GM12878 (cell line): ENCODE results near the gene SCN5A. TPM values are rescaled to one million over a fixed set of nuclear protein-coding genes. Genes with fewer than 3 reads are reported as not detected.

ENCODE experiments used
- ATAC-seq: fragments of 200-7000 bp; cut with Tn5 transposase; 3 replicates; pipeline ENCODE4 v1.9.1; 2020; ENCODE audit warnings: mild to moderate bottlenecking, moderate library complexity
- BruUV-seq: library from RNA; stranded (reverse); fragments of 400-500 nt; replicated peaks from 2 replicates; lab custom pipeline; 2021; lab: Mats Ljungman, UMichigan
- CTCF ChIA-PET: fragments of 300-600 bp; sonication (Branson Sonifier 250); formaldehyde crosslinking; extraction: SDS; loops from one replicate; lab custom pipeline; 2021; ENCODE audit warnings: inconsistent platforms; lab: Yijun Ruan, JAX
- POLR2A ChIA-PET: fragments of 350-600 bp; formaldehyde crosslinking; extraction: SDS; loops from one replicate; lab custom pipeline; 2021; ENCODE audit warnings: inconsistent platforms; lab: Charles Lee
- RAD21 ChIA-PET: fragments of 300-600 bp; sonication (Branson Sonifier 250); formaldehyde crosslinking; loops from one replicate; lab custom pipeline; 2023; ENCODE audit warnings: antibody characterized with exemption; ENCODE audit not compliant: unreplicated experiment; lab: Charles Lee
- SMC1A ChIA-PET: fragments of 300-600 bp; sonication (Branson Sonifier 250); formaldehyde crosslinking; loops from one replicate; lab custom pipeline; 2023; ENCODE audit not compliant: unreplicated experiment, uncharacterized antibody; lab: Charles Lee
- DNase-seq: peaks from one replicate; pipeline ENCODE4 v3.0.0-alpha.2; 2011; ENCODE audit warnings: low read depth, low spot score
- FAIRE-seq: peaks from 3 replicates; lab custom pipeline; 2011; peaks lifted over from hg19 to GRCh38; lab: Jason Lieb, UNC
- H2AFZ ChIP-seq: 2 replicates; pipeline ENCODE4 v1.6.0; 2011; ENCODE audit warnings: low read depth, low read length, control low read depth; ENCODE audit not compliant: control insufficient read depth
- H3K27ac ChIP-seq: 2 replicates; pipeline ENCODE4 v1.5.1; 2011; ENCODE audit warnings: control low read depth; ENCODE audit not compliant: control insufficient read depth, insufficient read depth
- H3K27me3 ChIP-seq, 2 experiments: replicated peaks in 1 of 2; 2 replicates each; pipeline versions ENCODE4 v1.6.0 to v1.6.1; 2011; ENCODE audit warnings: low read length in 1 of 2; ENCODE audit not compliant: control insufficient read depth in 2 of 2, insufficient read depth in 2 of 2
- H3K36me3 ChIP-seq, 2 experiments: 2 replicates each; pipeline ENCODE4 v1.5.1; 2011; ENCODE audit warnings: low read length in 1 of 2; ENCODE audit not compliant: control insufficient read depth in 2 of 2, insufficient read depth in 2 of 2
- H3K4me1 ChIP-seq: 2 replicates; pipeline ENCODE4 v1.6.1; 2011; ENCODE audit warnings: mild to moderate bottlenecking, low read length, moderate library complexity, mixed read lengths; ENCODE audit not compliant: control insufficient read depth, insufficient read depth
- H3K4me2 ChIP-seq: 2 replicates; pipeline ENCODE4 v1.6.0; 2011; ENCODE audit warnings: control low read depth; ENCODE audit not compliant: control insufficient read depth, insufficient read depth
- H3K4me3 ChIP-seq: fragments of 200-600 bp; sonication (generic); 2 replicates; pipeline ENCODE4 v1.5.1; 2016
- H3K79me2 ChIP-seq: 2 replicates; pipeline ENCODE4 v1.6.0; 2011; ENCODE audit warnings: low read length; ENCODE audit not compliant: control insufficient read depth, insufficient read depth
- H3K9ac ChIP-seq: 2 replicates; pipeline ENCODE4 v1.8.0; 2011; ENCODE audit warnings: low read length, control low read depth, mixed read lengths; ENCODE audit not compliant: control insufficient read depth, insufficient read depth
- H3K9me3 ChIP-seq: replicated peaks from 3 replicates; pipeline ENCODE4 v1.5.1; 2011; ENCODE audit warnings: mild to moderate bottlenecking, low read length; ENCODE audit not compliant: control insufficient read depth, insufficient read depth
- H4K20me1 ChIP-seq: 2 replicates; pipeline ENCODE4 v1.6.0; 2011; ENCODE audit not compliant: control insufficient read depth, insufficient read depth
- ASH2L ChIP-seq: fragments of 300-600, 200-600 bp; sonication (generic); IDR thresholded peaks from 2 replicates; pipeline ENCODE4 v1.6.1; 2017; ENCODE audit warnings: low read depth, mild to moderate bottlenecking, borderline replicate concordance
- ATF7 ChIP-seq: fragments of 450-650 bp; IDR thresholded peaks from 2 replicates; pipeline ENCODE4 v1.6.1; 2016; ENCODE audit warnings: low read depth, mild to moderate bottlenecking
- CBX3 ChIP-seq: fragments of 200-600 bp; sonication (generic); IDR thresholded peaks from 2 replicates; pipeline ENCODE4 v1.6.1; 2016; ENCODE audit warnings: low read depth, borderline replicate concordance
- CHD2 ChIP-seq: IDR thresholded peaks from 2 replicates; pipeline ENCODE4 v1.6.1; 2011; ENCODE audit warnings: low read depth, low read length, improper control_type of control experiment, borderline replicate concordance
- DPF2 ChIP-seq: fragments of 450-650 bp; IDR thresholded peaks from 2 replicates; pipeline ENCODE4 v1.6.1; 2017; ENCODE audit warnings: mild to moderate bottlenecking
- FOS ChIP-seq: IDR thresholded peaks from 3 replicates; pipeline ENCODE4 v1.6.1; 2011; ENCODE audit warnings: borderline replicate concordance; ENCODE audit not compliant: insufficient read length; ENCODE audit errors: extremely low read depth
- FOXM1 ChIP-seq: IDR thresholded peaks from 2 replicates; pipeline ENCODE4 v1.6.1; 2012; ENCODE audit warnings: low read depth, mild to moderate bottlenecking, inconsistent platforms, low read length, moderate library complexity
- JUND ChIP-seq: IDR thresholded peaks from 2 replicates; pipeline ENCODE4 v1.6.1; 2012; ENCODE audit warnings: low read depth, mild to moderate bottlenecking, low read length, improper control_type of control experiment, moderate library complexity
- KLF5 ChIP-seq: fragments of 450-650 bp; IDR thresholded peaks from 2 replicates; pipeline ENCODE4 v1.6.1; 2014; ENCODE audit warnings: mild to moderate bottlenecking; ENCODE audit not compliant: partially characterized antibody
- LARP7 ChIP-seq: fragments of 450-650 bp; IDR thresholded peaks from 2 replicates; pipeline ENCODE4 v1.6.1; 2017; ENCODE audit warnings: mild to moderate bottlenecking
- NRF1 ChIP-seq: conservative IDR thresholded peaks from 2 replicates; pipeline ENCODE4 v1.6.1; 2011; ENCODE audit warnings: mild to moderate bottlenecking, low read depth, low read length, improper control_type of control experiment
- STAT3 ChIP-seq: IDR thresholded peaks from 2 replicates; pipeline ENCODE4 v1.6.1; 2011; ENCODE audit warnings: low read depth, low read length, improper control_type of control experiment
- TBL1XR1 ChIP-seq: IDR thresholded peaks from 2 replicates; pipeline ENCODE4 v1.6.1; 2012; ENCODE audit warnings: low read depth, low read length, improper control_type of control experiment
- WGBS: methylation state at CpG from one replicate; pipeline ENCODE4 v1.1.6; 2016; ENCODE audit warnings: low lambda C conversion rate; ENCODE audit not compliant: insufficient replicate concordance, insufficient coverage; ENCODE audit errors: missing lambda C conversion rate; 5-methylcytosine and 5-hydroxymethylcytosine counted together
- in situ Hi-C: fragments of 300-500 bp; cut with MboI; formaldehyde crosslinking; loops from 9 replicates; pipeline ENCODE4 v1.14.3; 2018; ENCODE audit warnings: mixed read lengths
- intact Hi-C: fragments of 100-400 bp; cut with micrococcal nuclease; formaldehyde crosslinking; loops from one replicate; pipeline ENCODE4 v1.14.2; 2022; ENCODE audit not compliant: unreplicated experiment
- polyA plus RNA-seq, 11 experiments: library from polyadenylated mRNA; depleted of rRNA in 4 of 11; unstranded in 6 of 11; stranded (reverse) in 5 of 11; fragments of >200 nt; fragmentation: Nextera tagmentation in 4 of 11; fragmentation: Illumina TruSeq in 1 of 11; extraction: Ambion mirVana in 4 of 11; extraction: Trizol in 1 of 11; gene quantifications; 1 replicate in 1 of 11; 2 replicates in 10 of 11; pipeline versions ENCODE4 v1.2.1 to v1.2.3, GENCODE V29; 2011 to 2016; ENCODE audit warnings: inconsistent platforms in 2 of 11, missing spikeins in 2 of 11, low read depth in 1 of 11
- total RNA-seq, 4 experiments: library from RNA; depleted of rRNA in 3 of 4; stranded (reverse); fragments of >200 nt in 3 of 4; fragmentation: Illumina TruSeq in 1 of 4; extraction: Trizol in 1 of 4; gene quantifications; 2 replicates each; pipeline versions ENCODE4 v1.2.1 to v1.2.3, GENCODE V29; 2013 to 2021
- TF ChIP-seq, protein P1 (sequence below): IDR thresholded peaks from 2 replicates; pipeline ENCODE4 v1.6.1; 2012; ENCODE audit warnings: low read depth, low read length, improper control_type of control experiment
- TF ChIP-seq, protein P2 (sequence below): IDR thresholded peaks from 2 replicates; pipeline ENCODE4 v1.6.1; 2011; ENCODE audit warnings: mild to moderate bottlenecking, low read depth, low read length, moderate library complexity; ENCODE audit not compliant: insufficient replicate concordance

Gene SCN5A
- total and polyA plus RNA-seq, 10 of the 15 experiments (the other 5 are each of a cell fraction or from before 2014, with no cell fraction given), result not detected

DNA sequence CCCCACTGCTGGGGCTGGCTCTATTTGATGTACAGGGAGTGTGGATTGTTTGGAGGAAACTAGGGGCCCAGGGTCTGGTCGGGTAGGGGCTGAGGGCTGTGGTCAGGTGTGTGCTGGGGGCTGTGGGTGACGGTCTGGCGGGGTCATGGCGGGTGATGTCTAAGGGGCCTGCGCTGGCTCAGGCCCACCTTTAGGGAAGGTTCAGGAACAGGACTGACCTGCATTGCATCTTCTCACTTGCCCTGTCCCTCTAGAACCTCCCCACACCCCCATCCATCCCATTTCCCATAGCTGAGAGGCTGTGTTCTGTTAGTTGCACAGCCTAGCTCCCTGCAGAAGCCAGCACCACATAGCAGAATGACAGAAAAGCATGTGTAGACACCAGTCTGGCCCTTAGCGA is 39.1 kb downstream of the SCN5A start (continued):
- TF ChIP-seq, protein P1, sequence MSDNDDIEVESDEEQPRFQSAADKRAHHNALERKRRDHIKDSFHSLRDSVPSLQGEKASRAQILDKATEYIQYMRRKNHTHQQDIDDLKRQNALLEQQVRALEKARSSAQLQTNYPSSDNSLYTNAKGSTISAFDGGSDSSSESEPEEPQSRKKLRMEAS, result no peak
- TF ChIP-seq, protein P2, sequence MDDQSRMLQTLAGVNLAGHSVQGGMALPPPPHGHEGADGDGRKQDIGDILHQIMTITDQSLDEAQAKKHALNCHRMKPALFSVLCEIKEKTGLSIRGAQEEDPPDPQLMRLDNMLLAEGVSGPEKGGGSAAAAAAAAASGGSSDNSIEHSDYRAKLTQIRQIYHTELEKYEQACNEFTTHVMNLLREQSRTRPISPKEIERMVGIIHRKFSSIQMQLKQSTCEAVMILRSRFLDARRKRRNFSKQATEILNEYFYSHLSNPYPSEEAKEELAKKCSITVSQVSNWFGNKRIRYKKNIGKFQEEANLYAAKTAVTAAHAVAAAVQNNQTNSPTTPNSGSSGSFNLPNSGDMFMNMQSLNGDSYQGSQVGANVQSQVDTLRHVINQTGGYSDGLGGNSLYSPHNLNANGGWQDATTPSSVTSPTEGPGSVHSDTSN, result no peak
- no peak for TF ChIP-seq ATF7
- TF ChIP-seq CBX3, result no peak

DNA sequence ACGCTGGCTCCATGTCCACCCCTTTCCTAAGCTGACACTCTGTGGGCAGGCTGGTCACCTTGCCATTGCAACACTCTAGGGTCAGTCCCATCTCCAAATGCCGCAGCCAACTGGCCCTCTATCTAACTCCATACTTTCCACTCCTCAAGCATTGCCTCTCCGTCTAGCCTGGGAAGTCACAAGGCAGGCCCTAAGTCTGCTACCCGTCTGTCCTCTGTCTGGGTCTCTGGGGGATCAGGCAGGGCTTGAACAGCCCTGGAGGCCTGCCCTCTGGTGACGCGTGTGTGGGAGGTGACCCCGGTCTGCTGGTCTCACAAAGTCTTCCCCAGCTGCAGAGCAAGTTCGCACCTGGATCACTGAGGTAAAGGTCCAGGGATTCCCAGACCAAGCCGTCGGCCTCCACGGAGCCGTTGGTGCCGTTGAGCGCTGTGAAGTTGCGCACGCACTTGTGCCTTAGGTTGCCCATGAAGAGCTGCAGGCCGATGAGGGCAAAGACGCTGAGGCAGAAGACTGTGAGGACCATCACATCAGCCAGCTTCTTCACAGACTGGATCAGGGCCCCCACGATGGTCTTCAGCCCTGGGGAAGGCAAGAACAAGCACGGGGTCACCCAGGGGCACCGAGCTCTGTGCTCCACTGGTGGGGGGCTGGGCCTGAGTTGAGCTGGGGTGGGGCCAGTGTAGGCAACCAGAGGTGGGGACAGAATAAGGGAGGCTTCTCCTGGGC is 39.9 kb downstream of the SCN5A start:
- ChIA-PET POLR2A (no interaction called here), CTCF (no interaction called here), RAD21 (no interaction called here), SMC1A (no interaction called here)
- 42% methylated on average over 21 of the region's 21 CpGs for WGBS
- in situ Hi-C loops, result no loop called here
- no peaks in the 10 kb centered on the region for H4K20me1 ChIP-seq
- intact Hi-C loops, result no loop called here
- no peak overlapping the region for H3K9ac ChIP-seq
- no peaks in the 10 kb centered on the region for H3K36me3 ChIP-seq
- no peaks in the 10 kb centered on the region; a peak in 2 of 4 replicates for H3K27me3 ChIP-seq
- H3K4me1 ChIP-seq, result no peaks in the 10 kb centered on the region
- no peaks in the 10 kb centered on the region for H3K79me2 ChIP-seq
- FAIRE-seq, result no peak
- no peak for DNase-seq
- no TSS peak for BruUV-seq
- no peaks in the 10 kb centered on the region for H3K9me3 ChIP-seq
- no peak overlapping the region for H3K27ac ChIP-seq
- ATAC-seq, result no peak
- H3K4me2 ChIP-seq, result no peak overlapping the region
- H2AFZ ChIP-seq, result no peak overlapping the region
- no peak overlapping the region for H3K4me3 ChIP-seq
- TF ChIP-seq FOS, result no peak
- TF ChIP-seq TBL1XR1, result no peak
- TF ChIP-seq, protein P2, result no peak
- TF ChIP-seq NRF1, result no peak
- no peak for TF ChIP-seq ASH2L
- TF ChIP-seq KLF5, result no peak
- TF ChIP-seq DPF2, result no peak
- no peak for TF ChIP-seq LARP7
- no peak for TF ChIP-seq JUND
- TF ChIP-seq FOXM1, result no peak
- TF ChIP-seq STAT3, result no peak
- TF ChIP-seq CHD2, result no peak
